ENCODE data around the gene SFTA2. TPM values are rescaled to one million over a fixed set of nuclear protein-coding genes. Genes with fewer than 3 reads are reported as not detected.

The SFTA2 gene
- total RNA-seq, 1 donor: not detected

DNA sequence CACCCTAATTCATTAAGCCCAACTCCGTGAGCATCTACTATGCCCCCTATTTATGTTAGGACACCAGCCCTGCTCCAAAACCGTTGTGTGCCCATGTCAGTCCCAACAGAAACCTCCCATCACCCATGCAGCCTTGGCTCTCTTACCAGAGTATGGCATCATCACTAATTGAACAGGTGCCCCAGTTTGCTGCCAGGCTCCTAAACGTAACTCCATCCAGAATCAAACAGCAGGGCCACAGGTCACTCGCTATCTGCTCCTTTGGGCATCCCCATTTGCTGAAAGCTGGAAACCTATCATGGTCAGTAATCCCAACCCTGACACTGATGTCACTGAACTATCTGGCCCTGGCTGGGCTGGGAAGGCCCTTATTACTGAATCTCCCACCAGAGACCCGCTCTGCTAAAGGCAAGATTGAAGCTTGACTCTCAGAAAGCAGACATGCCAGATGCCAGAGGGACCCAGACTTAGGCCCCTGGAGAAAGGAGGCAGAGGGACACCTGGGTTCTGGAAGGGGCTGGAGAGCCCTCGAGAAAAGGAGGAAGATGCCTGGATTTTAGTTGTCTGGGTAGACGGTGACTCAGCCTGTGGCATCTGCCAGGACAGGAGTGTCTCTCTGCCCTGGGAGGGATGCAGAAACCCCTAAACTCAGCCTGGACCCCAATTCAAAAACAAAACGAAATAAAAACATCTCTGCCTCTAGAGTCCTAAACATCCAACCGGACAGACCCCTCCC, 22.8 kb upstream of the SFTA2 start:
- peaks cover 56% of the 10 kb centered on the region for H3K27me3 ChIP-seq (ENCODE audit: insufficient read depth, low read length)
- no peaks in the 10 kb centered on the region for H3K9me3 ChIP-seq (ENCODE audit: low read depth, low read length)
- peaks cover 15% of the 10 kb centered on the region for H3K4me1 ChIP-seq (ENCODE audit: insufficient read depth, low read length)
- H3K4me3 ChIP-seq (ENCODE audit: low read length): peak overlapping the region; percentile 28

DNA sequence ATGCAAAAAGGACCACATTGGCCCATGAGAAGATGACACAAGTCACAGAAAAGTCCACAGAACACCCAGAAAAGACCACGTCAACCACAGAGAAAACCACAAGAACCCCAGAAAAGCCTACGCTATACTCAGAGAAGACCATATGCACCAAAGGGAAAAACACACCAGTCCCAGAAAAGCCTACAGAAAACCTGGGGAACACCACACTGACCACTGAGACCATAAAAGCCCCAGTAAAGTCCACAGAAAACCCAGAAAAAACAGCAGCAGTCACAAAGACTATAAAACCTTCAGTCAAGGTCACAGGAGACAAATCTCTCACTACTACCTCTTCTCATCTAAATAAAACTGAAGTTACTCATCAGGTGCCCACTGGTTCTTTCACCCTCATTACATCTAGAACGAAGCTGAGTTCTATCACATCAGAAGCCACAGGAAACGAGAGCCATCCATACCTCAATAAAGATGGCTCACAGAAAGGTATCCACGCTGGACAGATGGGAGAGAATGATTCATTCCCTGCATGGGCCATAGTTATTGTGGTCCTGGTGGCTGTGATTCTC, 20.0 kb upstream of the SFTA2 start:
- Histone ChIP-seq H3K27me3 (ENCODE audit: insufficient read depth, low read length) (peaks cover 47% of the 10 kb centered on the region), H3K4me3 (ENCODE audit: low read length) (no peak overlapping the region), H3K9me3 (ENCODE audit: low read depth, low read length) (no peaks in the 10 kb centered on the region), H3K4me1 (ENCODE audit: insufficient read depth, low read length) (peaks cover 15% of the 10 kb centered on the region)

DNA sequence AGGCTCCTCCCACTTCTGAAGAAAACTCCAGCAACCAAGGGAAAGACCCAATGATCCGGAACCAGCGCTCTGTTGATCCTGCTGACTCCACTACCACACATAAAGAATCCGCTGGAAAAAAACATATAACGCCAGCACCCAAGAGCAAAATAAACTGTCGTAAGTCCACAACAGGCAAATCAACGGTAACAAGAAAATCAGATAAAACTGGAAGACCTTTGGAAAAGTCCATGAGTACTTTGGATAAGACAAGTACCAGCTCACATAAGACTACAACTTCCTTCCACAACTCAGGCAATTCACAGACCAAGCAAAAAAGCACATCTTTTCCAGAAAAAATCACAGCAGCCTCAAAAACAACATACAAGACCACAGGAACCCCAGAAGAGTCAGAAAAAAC, 16.8 kb upstream of the SFTA2 start:
- peaks cover 32% of the 10 kb centered on the region for H3K27me3 ChIP-seq (ENCODE audit: insufficient read depth, low read length)
- no peaks in the 10 kb centered on the region for H3K4me1 ChIP-seq (ENCODE audit: insufficient read depth, low read length)
- H3K9me3 ChIP-seq (ENCODE audit: low read depth, low read length): no peaks in the 10 kb centered on the region
- no peak overlapping the region for H3K4me3 ChIP-seq (ENCODE audit: low read length)

DNA sequence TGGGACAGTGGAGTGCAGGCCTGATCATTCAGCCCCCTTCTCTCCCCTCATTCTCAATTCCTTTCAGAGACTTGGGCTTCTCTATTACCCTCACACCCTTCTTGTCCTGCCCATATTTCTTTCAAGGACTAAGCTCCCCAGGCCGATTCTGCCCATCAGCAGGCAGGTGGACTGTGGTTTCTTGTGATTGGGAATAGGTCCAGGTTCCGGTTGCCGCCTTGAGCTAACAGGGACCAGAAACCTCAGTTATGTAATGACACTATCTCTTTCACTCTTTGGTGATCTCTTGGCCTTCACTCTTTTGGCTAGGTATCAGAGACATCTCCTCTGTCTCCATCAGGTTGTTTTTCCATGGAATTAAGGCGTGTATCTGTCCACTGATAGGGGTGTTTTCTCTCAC, 15.3 kb upstream of the SFTA2 start:
- Histone ChIP-seq H3K27me3 (ENCODE audit: insufficient read depth, low read length) (peaks cover 35% of the 10 kb centered on the region), H3K4me1 (ENCODE audit: insufficient read depth, low read length) (no peaks in the 10 kb centered on the region)

GRCh38 chr6:30945281-30945680, 13.3 kb upstream of the SFTA2 start:
- Histone ChIP-seq H3K27me3 (ENCODE audit: insufficient read depth, low read length) (peaks cover 33% of the 10 kb centered on the region), H3K4me1 (ENCODE audit: insufficient read depth, low read length) (no peaks in the 10 kb centered on the region), H3K4me3 (ENCODE audit: low read length) (no peak overlapping the region), H3K9me3 (ENCODE audit: low read depth, low read length) (no peaks in the 10 kb centered on the region)

More for the DNA sequence above, 15.3 kb upstream of the SFTA2 start:
- Histone ChIP-seq H3K4me3 (ENCODE audit: low read length) (no peak overlapping the region), H3K9me3 (ENCODE audit: low read depth, low read length) (no peaks in the 10 kb centered on the region)

- H3K9me3 ChIP-seq (ENCODE audit: low read depth, low read length): no peaks in the 10 kb centered on the region
- peaks cover 31% of the 10 kb centered on the region for H3K27me3 ChIP-seq (ENCODE audit: insufficient read depth, low read length)
- no peaks in the 10 kb centered on the region for H3K4me1 ChIP-seq (ENCODE audit: insufficient read depth, low read length)
- no peak overlapping the region for H3K4me3 ChIP-seq (ENCODE audit: low read length)
Observed at GRCh38 chr6:30944051-30944450, 12.1 kb upstream of the SFTA2 start.

GRCh38 chr6:30942338-30943060, 10.5 kb upstream of the SFTA2 start:
- Histone ChIP-seq H3K4me1 (ENCODE audit: insufficient read depth, low read length) (no peaks in the 10 kb centered on the region), H3K4me3 (ENCODE audit: low read length) (no peak overlapping the region), H3K27me3 (ENCODE audit: insufficient read depth, low read length) (peaks cover 26% of the 10 kb centered on the region), H3K9me3 (ENCODE audit: low read depth, low read length) (no peaks in the 10 kb centered on the region)

DNA sequence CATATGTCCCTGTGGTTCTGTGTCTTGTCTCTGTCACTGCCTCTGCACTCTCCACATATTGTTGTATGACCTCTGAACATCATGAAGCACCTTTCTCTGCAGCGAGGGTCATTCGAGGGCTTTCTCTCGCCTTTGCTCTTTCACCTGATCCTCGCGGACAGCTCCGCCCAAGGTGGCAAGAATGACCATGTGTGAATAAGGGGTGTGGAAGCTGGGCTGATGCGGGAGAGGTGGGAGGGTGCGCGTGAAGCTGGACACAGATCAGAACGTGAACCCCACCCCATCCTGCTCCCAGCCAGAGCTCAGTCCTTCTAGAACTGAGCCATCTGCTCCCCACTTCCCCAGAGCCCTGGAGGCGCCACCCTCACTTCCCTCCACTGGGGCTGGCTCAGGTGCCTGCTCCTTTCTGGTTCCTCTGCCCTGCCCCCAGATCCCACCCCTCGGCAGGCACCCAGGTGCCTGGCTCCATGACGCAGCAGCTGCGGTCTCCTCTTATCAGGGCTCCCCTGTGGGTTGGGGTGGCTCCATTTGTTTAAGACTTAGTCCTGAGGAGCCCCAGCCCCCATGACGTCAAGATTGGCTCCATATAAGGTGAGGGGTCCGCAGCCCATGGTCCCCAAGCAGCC, 8.5 kb upstream of the SFTA2 start, which contains the start of gene MUCL3:
Gene MUCL3 (plus strand): TSS at position 613 of the 626 bp plus-strand sequence. CDS start 27 bp downstream, outside the sequence.
- peaks cover 21% of the 10 kb centered on the region for H3K27me3 ChIP-seq (ENCODE audit: insufficient read depth, low read length)

GRCh38 chr6:30939473-30939872, 7.5 kb upstream of the SFTA2 start:
- Histone ChIP-seq H3K9me3 (ENCODE audit: low read depth, low read length) (no peaks in the 10 kb centered on the region), H3K27me3 (ENCODE audit: insufficient read depth, low read length) (peaks cover 20% of the 10 kb centered on the region), H3K4me1 (ENCODE audit: insufficient read depth, low read length) (no peaks in the 10 kb centered on the region), H3K4me3 (ENCODE audit: low read length) (no peak overlapping the region)

More for the DNA sequence above, 8.5 kb upstream of the SFTA2 start, which contains the start of gene MUCL3:
- no peak within 1 kb of the TSS for H3K4me3 ChIP-seq (ENCODE audit: low read length)
- no peaks in the 10 kb centered on the region for H3K9me3 ChIP-seq (ENCODE audit: low read depth, low read length)
- H3K4me1 ChIP-seq (ENCODE audit: insufficient read depth, low read length): no peaks in the 10 kb centered on the region

GRCh38 chr6:30938730-30939129, 6.8 kb upstream of the SFTA2 start:
- no peaks in the 10 kb centered on the region for H3K4me1 ChIP-seq (ENCODE audit: insufficient read depth, low read length)
- no peaks in the 10 kb centered on the region for H3K9me3 ChIP-seq (ENCODE audit: low read depth, low read length)
- H3K27me3 ChIP-seq (ENCODE audit: insufficient read depth, low read length): peaks cover 18% of the 10 kb centered on the region
- H3K4me3 ChIP-seq (ENCODE audit: low read length): no peak overlapping the region

GRCh38 chr6:30937265-30937664, 5.3 kb upstream of the SFTA2 start:
- Histone ChIP-seq H3K9me3 (ENCODE audit: low read depth, low read length) (no peaks in the 10 kb centered on the region), H3K27me3 (ENCODE audit: insufficient read depth, low read length) (peaks cover 6% of the 10 kb centered on the region)

DNA sequence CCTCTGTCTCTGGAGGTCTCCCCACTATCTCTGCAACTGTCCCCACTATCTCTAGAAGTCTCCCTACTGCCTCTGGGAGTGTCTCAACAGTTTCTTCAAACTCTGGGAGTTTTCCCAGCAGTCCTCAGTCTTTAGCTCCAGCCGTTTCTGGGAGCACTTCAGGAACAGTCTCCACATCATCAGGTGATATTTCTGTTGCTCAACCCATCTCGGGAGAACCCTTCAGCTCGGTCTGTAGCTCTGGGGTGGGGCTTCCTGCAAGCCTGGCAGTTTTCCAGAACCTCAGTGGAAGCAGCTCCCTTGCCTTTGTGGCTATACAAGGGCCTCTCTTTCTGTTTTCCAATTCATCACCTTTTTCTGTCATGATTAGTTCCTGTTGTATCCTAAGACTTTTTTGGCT, 3.0 kb upstream of the SFTA2 start:
- Histone ChIP-seq H3K4me1 (ENCODE audit: insufficient read depth, low read length) (no peaks in the 10 kb centered on the region), H3K9me3 (ENCODE audit: low read depth, low read length) (no peaks in the 10 kb centered on the region), H3K4me3 (ENCODE audit: low read length) (no peak overlapping the region), H3K27me3 (ENCODE audit: insufficient read depth, low read length) (no peaks in the 10 kb centered on the region)

More at GRCh38 chr6:30937265-30937664, 5.3 kb upstream of the SFTA2 start:
- Histone ChIP-seq H3K4me1 (ENCODE audit: insufficient read depth, low read length) (no peaks in the 10 kb centered on the region), H3K4me3 (ENCODE audit: low read length) (no peak overlapping the region)

DNA sequence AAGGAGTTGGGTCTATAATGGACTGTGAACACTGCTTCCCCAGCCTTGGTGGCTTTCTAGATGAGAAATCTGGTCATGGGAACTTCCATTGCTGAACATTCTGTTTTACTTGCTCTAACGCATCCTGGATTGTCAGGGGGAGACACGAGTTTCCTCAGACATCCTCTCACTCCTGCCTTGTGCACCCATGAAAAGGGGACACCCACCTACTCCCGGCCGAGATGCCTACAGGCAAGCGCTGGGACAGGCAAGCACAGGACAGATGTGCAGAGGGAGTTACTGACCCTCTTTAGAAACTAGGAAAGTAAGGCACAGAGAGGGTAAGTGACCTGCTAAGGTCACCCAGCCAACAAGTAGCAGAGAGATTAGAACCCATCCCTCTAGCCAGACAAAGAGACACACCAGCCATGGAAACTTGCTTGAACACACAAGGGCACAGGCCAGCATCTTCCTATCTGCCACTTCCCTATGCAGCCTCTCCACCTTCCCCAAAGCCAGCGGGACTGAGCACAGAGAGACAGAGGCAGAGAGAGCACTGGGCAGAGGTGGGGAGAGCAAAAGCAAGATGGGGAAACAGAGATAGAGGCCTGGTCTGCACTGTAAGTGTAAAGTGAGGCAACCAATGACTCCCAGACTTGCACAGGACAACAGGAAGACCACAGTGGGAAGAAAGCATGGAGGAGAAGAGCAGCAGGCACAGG, 845 bp upstream of the SFTA2 start:
- H3K9me3 ChIP-seq (ENCODE audit: low read depth, low read length): no peaks in the 10 kb centered on the region
- H3K27me3 ChIP-seq (ENCODE audit: insufficient read depth, low read length): no peaks in the 10 kb centered on the region
- no peaks in the 10 kb centered on the region for H3K4me1 ChIP-seq (ENCODE audit: insufficient read depth, low read length)
- H3K4me3 ChIP-seq (ENCODE audit: low read length): no peak overlapping the region

DNA sequence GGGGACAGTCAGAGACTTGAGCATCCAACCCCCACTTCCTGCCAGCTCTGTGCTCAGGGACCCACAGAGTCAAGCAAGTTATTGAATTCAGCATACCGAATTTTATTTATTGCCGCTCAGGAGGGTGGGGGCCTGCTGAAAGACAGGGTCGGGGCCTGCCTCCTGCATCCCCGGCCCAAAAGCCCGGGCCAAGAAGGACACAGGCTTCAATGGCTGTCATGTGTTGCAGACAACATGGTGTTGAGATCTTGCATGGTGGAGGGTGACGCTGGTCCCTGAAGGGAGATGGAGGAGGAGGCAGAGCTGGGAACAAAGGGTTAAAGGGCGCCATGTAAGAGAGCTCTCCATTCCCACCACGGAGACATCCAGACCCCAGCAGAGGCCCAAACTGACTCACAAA, 698 bp downstream of the SFTA2 start:
- H3K4me1 ChIP-seq (ENCODE audit: insufficient read depth, low read length): no peaks in the 10 kb centered on the region
- no peaks in the 10 kb centered on the region for H3K27me3 ChIP-seq (ENCODE audit: insufficient read depth, low read length)
- no peaks in the 10 kb centered on the region for H3K9me3 ChIP-seq (ENCODE audit: low read depth, low read length)
- H3K4me3 ChIP-seq (ENCODE audit: low read length): no peak overlapping the region
